Measurements from ENCODE around the gene EFCAB6.
A peak's percentile ranks its signal among the peaks of the same experiment; 100 is the strongest.

The EFCAB6 gene

GRCh38 chr22:43628250-43628649 is 183.9 kb downstream of the EFCAB6 start:
- in situ Hi-C loops (cut with MboI; ENCODE audit: low pct_unique_long_range_greater_than_20kb, low sequenced_read_pairs): no loop called here
- DNase-seq: no peak

- in situ Hi-C loops (cut with MboI; ENCODE audit: low pct_unique_long_range_greater_than_20kb, low sequenced_read_pairs): no loop called here
- no peak for DNase-seq
Measured at GRCh38 chr22:43627485-43628213, 184.5 kb downstream of the EFCAB6 start.

- in situ Hi-C loops (cut with MboI; ENCODE audit: low pct_unique_long_range_greater_than_20kb, low sequenced_read_pairs): no loop called here
- no peak for DNase-seq
Measured at GRCh38 chr22:43625242-43625641, 186.9 kb downstream of the EFCAB6 start.

- DNase-seq: no peak
- in situ Hi-C loops (cut with MboI; ENCODE audit: low pct_unique_long_range_greater_than_20kb, low sequenced_read_pairs): no loop called here
Measured at GRCh38 chr22:43624144-43624998, 187.7 kb downstream of the EFCAB6 start.

- in situ Hi-C loops (cut with MboI; ENCODE audit: low pct_unique_long_range_greater_than_20kb, low sequenced_read_pairs): no loop called here
- no peak for DNase-seq
Measured at GRCh38 chr22:43622886-43623285, 189.2 kb downstream of the EFCAB6 start.

- in situ Hi-C loops (cut with MboI; ENCODE audit: low pct_unique_long_range_greater_than_20kb, low sequenced_read_pairs): no loop called here
- DNase-seq: no peak
Measured at GRCh38 chr22:43620197-43620596, 191.9 kb downstream of the EFCAB6 start.

GRCh38 chr22:43618517-43618916 is 193.6 kb downstream of the EFCAB6 start:
- DNase-seq: no peak
- in situ Hi-C loops (cut with MboI; ENCODE audit: low pct_unique_long_range_greater_than_20kb, low sequenced_read_pairs): no loop called here

GRCh38 chr22:43616645-43617044 is 195.5 kb downstream of the EFCAB6 start:
- DNase-seq: no peak
- in situ Hi-C loops (cut with MboI; ENCODE audit: low pct_unique_long_range_greater_than_20kb, low sequenced_read_pairs): no loop called here

GRCh38 chr22:43600265-43600664 is 211.8 kb downstream of the EFCAB6 start:
- in situ Hi-C loops (cut with MboI; ENCODE audit: low pct_unique_long_range_greater_than_20kb, low sequenced_read_pairs): no loop called here
- DNase-seq: no peak

GRCh38 chr22:43592476-43592875 is 219.6 kb downstream of the EFCAB6 start:
- in situ Hi-C loops (cut with MboI; ENCODE audit: low pct_unique_long_range_greater_than_20kb, low sequenced_read_pairs): no loop called here
- no peak for DNase-seq

- in situ Hi-C loops (cut with MboI; ENCODE audit: low pct_unique_long_range_greater_than_20kb, low sequenced_read_pairs): no loop called here
- DNase-seq: no peak
Measured at GRCh38 chr22:43591380-43591779, 220.7 kb downstream of the EFCAB6 start.

GRCh38 chr22:43587574-43587973 is 224.5 kb downstream of the EFCAB6 start:
- no peak for DNase-seq
- in situ Hi-C loops (cut with MboI; ENCODE audit: low pct_unique_long_range_greater_than_20kb, low sequenced_read_pairs): no loop called here

- no peak for DNase-seq
- in situ Hi-C loops (cut with MboI; ENCODE audit: low pct_unique_long_range_greater_than_20kb, low sequenced_read_pairs): no loop called here
Measured at GRCh38 chr22:43583501-43583900, 228.6 kb downstream of the EFCAB6 start.

GRCh38 chr22:43582394-43582793 is 229.7 kb downstream of the EFCAB6 start:
- DNase-seq: no peak
- in situ Hi-C loops (cut with MboI; ENCODE audit: low pct_unique_long_range_greater_than_20kb, low sequenced_read_pairs): no loop called here

- in situ Hi-C loops (cut with MboI; ENCODE audit: low pct_unique_long_range_greater_than_20kb, low sequenced_read_pairs): no loop called here
- DNase-seq: no peak
Measured at GRCh38 chr22:43580271-43580750, 231.8 kb downstream of the EFCAB6 start.

- in situ Hi-C loops (cut with MboI; ENCODE audit: low pct_unique_long_range_greater_than_20kb, low sequenced_read_pairs): no loop called here
- DNase-seq: no peak
Measured at GRCh38 chr22:43574738-43575137, 237.4 kb downstream of the EFCAB6 start.

- in situ Hi-C loops (cut with MboI; ENCODE audit: low pct_unique_long_range_greater_than_20kb, low sequenced_read_pairs): no loop called here
- DNase-seq: no peak
Measured at GRCh38 chr22:43572710-43573109, 239.4 kb downstream of the EFCAB6 start.

- no peak for DNase-seq
- in situ Hi-C loops (cut with MboI; ENCODE audit: low pct_unique_long_range_greater_than_20kb, low sequenced_read_pairs): no loop called here
Measured at GRCh38 chr22:43571181-43571580, 240.9 kb downstream of the EFCAB6 start.

GRCh38 chr22:43570531-43571165 is 241.5 kb downstream of the EFCAB6 start:
- peak; percentile 3 for DNase-seq
- in situ Hi-C loops (cut with MboI; ENCODE audit: low pct_unique_long_range_greater_than_20kb, low sequenced_read_pairs): no loop called here

- in situ Hi-C loops (cut with MboI; ENCODE audit: low pct_unique_long_range_greater_than_20kb, low sequenced_read_pairs): no loop called here
- DNase-seq: no peak
Measured at GRCh38 chr22:43569111-43569510, 243.0 kb downstream of the EFCAB6 start.
